ENCODE data around the gene NEK6.

The NEK6 gene

GRCh38 chr9:124298646-124299235, 41.0 kb downstream of the NEK6 start:
- DNase-seq = no peak

DNA sequence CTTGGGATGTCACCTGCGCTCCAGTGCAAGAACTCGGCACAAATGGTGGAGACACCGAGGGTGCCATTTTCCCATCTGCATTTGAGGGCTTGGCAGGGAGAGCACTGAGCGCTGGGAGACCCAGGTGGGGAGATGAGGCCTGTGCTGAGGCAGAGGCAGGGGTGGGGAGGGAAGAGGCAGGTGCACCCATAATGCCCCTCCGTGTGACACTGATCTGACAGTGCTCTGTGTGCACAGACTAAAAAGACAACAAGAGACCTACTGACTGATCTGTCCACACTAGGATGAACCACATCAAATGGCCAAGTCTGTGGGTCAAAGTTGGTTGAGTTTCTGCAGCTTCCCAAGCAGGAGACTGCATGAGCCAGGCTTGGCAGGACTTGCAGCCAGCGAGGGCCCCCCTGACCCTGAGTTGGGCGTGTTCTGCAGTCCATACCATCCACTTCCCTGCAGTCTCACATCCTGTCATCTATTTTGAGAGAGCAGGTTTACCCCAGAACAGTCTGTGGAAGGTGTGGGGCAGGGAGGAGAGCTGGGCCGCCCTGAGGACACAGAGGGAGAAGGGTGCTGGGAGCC, 41.9 kb downstream of the NEK6 start:
- DNase-seq = no peak

DNA sequence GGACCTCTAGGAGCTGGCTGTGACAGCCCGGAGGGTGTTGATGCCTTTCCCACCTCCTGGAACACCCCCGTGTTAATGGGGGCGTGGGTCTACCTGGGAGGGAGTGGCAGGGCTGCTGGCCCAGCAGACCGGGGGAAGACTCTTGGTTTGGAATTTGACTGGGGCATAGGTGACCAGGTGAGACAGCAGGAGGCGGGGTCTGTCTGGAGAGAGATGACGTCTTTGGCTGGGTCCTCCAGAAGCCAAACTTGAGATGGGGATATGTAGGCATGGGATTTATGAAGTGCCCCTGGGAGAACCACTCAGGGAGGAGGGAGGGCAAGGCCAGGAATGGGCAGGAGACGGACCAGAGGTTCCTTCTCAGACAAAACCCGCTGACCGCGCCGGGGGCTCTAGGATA, 42.6 kb downstream of the NEK6 start:
- DNase-seq = no peak

DNA sequence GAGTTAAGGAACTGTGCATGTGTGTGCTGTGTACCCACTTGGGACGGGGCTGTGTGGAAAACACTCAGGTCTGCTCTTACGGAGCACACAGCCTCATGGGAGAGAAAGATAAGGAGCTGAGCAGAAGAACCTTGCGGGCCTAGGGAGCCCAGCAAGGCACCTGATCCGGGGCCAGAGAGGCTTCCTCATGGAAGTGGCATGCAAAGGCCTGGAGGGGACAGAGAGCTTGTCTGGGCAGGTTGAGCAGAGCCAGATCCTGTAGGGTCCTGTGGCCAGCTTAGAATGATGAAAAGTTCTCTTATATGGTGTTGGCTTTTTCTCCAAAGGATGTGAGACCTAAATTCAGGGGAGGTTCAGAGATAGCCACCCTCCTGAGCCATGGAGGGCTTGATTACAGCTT, 45.2 kb downstream of the NEK6 start:
- no peak for DNase-seq

GRCh38 chr9:124303762-124304161, 46.0 kb downstream of the NEK6 start:
- DNase-seq = no peak

GRCh38 chr9:124304285-124304684, 46.5 kb downstream of the NEK6 start:
- DNase-seq = no peak

DNA sequence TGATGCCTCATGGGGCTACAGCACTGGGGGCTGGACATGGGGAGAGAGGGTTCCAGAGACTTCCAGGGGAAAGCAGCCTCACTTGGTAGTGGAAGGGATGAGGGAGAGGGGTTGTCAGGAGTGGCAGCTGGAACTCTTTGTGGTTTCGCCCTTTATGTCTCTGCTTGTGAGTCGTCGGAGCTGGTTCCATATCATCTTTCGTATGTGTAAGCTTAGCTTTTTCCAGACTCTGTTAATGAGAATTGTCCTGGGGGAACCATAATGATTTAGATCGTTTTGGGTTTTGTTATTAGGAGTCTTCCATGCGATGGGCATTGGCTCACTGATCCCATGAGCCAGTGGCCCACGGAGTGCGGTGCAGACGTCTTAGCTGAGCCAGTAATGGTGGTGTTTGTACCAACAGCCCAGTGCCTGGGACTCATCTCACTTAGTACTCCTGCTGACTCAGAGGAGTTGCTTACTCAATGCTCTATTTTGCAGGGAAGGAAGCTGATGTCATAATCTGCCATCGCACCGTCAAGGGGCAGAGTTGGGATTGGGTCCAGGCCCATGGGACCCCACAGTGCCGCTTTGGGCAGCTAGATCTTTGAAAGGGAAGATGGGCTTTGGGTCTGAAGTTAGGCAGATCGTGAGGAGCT, 48.5 kb downstream of the NEK6 start:
- DNase-seq = no peak

GRCh38 chr9:124307379-124308030, 49.8 kb downstream of the NEK6 start:
- no peak for DNase-seq

- no peak for DNase-seq
These were observed 51.1 kb downstream of the NEK6 start for GRCh38 chr9:124308606-124309491.

DNA sequence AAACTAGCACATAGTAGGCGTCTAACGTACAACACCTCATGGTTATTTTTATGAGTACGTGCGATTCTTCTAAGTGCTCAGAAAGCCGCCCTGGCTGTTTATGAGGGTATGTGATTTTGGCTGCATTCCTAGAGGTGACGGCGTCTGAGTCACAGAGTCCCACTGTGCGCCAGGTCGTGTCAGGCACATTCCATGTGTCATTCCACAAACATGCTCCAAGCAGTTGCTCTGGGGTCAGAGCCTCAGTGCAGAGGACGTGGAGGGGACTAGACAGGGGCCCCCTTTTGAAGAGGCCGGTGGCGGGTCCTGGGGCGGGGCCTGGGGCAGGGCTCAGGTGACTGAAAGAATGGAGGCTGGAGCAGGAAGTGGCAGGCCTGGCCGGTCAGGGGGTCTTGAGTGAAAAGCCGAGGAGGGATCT, 51.9 kb downstream of the NEK6 start:
- DNase-seq = no peak

DNA sequence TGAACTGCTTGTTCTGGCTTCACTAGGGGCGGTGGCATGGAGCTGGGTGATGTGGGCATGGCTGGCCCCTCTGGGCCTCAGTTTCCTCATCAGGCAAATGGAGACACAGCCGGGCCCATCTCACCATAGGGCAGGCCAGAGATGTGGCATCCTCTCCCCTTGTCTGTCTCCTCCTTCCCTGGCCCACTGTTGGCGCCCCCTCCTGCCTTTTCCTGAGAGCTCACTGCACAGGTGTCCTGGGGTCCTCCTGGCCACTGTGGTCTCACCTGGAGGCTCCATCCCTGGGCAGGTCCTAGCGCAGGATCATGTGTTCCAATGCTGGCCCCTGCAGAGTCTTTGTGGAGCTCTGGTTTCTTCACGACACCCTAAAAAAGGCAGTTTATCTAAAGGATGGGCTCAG, 53.5 kb downstream of the NEK6 start:
- DNase-seq = peak; percentile 9

GRCh38 chr9:124312290-124313265, 54.8 kb downstream of the NEK6 start:
- DNase-seq = no peak

DNA sequence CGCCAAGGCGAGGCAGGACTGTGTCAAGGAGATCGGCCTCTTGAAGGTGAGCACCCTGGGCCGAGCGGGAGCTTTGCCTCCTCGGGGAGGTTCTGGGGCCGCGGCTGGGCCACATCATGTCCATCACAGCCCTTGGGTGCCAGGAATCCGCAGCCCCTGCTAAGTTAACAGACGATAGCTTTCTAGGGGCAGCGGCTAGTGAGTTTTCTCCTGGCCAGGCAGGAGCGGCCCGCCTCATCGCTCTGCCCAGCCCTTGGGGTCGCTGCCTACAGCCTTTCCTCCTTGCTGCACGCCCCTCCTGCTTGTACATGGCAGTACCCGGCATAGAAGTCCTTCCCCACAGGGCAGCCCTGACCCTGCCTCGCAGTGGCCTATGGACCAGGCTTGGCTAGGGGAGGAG, 56.2 kb downstream of the NEK6 start:
- no peak for DNase-seq

DNA sequence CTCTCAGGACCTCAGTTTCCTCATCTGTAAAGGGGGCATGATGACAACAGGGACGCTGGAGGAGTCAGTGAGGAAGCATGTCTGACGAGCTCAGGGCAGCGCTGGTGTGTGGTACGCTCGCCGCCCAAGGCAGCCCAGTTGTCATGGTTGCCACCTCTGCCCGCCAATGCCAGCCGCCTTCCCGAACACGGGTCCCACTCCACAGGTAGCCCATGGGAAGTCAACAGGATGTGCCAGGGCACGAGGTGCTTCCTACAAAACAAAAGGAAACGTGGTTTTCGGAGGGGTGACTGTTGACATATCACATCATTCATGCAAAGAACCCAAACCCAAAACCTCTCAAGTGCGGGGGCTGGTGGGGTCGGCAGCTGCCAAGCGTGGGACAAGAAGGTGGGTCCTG, 58.1 kb downstream of the NEK6 start:
- no peak for DNase-seq

- peak; percentile 58 for DNase-seq
These were observed 62.6 kb downstream of the NEK6 start for GRCh38 chr9:124320062-124320973.

DNA sequence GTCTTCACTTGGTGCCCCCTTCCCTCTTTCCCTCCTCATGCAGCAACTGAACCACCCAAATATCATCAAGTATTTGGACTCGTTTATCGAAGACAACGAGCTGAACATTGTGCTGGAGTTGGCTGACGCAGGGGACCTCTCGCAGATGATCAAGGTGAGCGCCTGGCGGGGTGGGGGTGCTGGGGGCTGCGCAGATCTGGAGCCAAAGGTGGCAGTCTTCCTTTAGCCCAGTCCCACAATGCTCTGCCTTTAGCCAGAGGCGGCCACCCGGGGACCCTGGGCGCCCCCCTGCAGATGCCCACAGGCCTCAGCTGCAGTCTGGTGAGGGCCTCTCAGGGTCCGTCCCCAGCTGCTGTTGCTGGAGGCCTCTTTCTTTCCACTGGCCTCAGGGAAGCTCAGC, 63.7 kb downstream of the NEK6 start:
- DNase-seq = no peak

DNA sequence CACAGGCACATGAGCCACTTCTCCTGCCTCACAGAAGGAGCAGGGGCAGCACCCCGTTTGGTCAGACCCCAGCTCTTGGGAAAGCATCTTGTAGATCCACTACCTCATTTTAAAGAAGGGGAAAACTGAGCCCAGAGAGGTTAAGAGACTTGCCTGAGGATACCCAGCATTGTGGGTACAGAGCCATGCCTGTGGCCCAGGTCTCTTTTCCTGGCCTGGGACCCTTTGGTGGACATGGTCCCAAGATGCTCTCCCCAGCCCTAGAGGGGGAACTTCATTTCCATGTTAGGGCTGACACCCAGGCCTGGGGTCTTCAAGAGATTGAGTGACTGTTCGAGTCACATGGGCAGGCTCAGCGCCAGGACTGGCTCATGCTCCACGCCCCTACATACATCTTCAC, 64.2 kb downstream of the NEK6 start:
- DNase-seq = no peak

DNA sequence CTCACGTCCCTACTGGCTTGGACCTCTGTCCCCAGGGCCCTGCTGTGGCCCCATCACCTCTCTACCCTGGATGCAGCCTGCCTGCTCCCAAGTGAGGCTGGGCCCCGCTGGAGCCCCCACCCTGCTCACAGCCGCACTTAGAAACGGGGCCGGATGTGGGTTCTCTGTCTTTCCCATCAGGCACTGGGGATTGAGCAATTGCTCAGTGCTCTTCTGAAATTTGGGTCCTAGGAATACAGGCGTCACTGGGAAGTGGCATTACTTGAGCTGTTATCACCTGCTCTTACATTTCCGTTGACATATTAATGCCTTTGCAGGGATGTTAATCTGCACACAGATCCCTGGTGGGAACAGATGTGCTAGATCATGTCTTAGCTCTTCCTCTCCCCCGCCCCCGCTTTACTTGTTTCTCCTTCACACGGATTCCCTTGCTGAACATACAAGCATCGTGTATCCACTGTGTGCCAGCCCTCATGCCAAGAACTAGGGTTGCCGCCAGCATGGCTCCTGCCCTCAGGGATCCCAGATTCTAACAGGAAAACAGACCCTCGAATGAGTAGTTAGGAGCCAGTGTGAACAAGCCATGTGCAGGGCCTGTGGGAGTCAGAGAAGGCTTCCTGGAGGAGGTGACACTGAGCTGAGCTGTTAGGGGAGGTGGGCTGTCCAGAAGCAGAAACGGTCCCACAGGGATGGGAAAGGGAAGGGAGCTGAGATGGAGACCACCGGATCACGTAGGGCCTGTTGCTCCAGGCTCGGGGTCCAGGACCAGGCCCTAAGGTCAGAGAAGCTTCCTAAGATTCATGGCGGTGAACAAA, 65.1 kb downstream of the NEK6 start:
- DNase-seq = no peak

- DNase-seq = no peak
These were observed 66.2 kb downstream of the NEK6 start for GRCh38 chr9:124323904-124324303.

DNA sequence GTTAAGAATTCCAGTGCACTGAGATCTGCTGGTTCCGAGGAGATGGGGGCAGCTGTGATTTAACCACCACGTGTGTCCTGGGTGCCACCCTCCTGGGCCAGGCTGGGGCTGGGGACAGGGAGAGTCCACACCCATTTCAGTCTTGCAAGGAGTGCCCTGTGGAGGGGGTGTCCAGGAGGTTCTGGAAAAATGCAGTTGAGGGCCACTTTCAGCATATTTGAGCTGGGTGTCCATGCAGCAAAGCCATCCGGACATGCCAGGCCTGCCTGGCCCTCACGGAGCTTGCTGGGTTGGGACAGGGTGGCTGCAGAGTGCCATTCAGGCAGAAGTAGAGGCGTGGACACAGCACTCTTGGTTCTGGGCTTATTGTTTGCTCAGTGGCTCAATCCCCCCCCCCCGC, 68.1 kb downstream of the NEK6 start:
- DNase-seq = no peak
